Testis (tissue), 2 donors: Measurements from ENCODE around the gene NIN.

Experiments
- CTCF ChIP-seq, 3 experiments: fragments of 450-650 bp in 2 of 3; fragments of 200-600 bp in 1 of 3; sonication (generic) in 1 of 3; IDR thresholded peaks; one replicate each; pipeline ENCODE4 v1.5.1; 2016 to 2019; ENCODE audit warnings: antibody characterized with exemption in 3 of 3, mild to moderate bottlenecking in 2 of 3, moderate library complexity in 1 of 3
- POLR2A ChIP-seq: fragments of 450-650 bp; IDR thresholded peaks from one replicate; pipeline ENCODE4 v1.6.1; 2017; ENCODE audit warnings: antibody characterized with exemption, mild to moderate bottlenecking, moderate library complexity

- TF ChIP-seq POLR2A (no peak), CTCF (IDR thresholded peaks at IDR 0.05) (no peak)
Observed at GRCh38 chr14:50798048-50798421, 32.9 kb downstream of the NIN start.
